Measurements from ENCODE around the gene UBA1.
A peak's percentile ranks its signal among the peaks of the same experiment; 100 is the strongest.

Gene UBA1

DNA sequence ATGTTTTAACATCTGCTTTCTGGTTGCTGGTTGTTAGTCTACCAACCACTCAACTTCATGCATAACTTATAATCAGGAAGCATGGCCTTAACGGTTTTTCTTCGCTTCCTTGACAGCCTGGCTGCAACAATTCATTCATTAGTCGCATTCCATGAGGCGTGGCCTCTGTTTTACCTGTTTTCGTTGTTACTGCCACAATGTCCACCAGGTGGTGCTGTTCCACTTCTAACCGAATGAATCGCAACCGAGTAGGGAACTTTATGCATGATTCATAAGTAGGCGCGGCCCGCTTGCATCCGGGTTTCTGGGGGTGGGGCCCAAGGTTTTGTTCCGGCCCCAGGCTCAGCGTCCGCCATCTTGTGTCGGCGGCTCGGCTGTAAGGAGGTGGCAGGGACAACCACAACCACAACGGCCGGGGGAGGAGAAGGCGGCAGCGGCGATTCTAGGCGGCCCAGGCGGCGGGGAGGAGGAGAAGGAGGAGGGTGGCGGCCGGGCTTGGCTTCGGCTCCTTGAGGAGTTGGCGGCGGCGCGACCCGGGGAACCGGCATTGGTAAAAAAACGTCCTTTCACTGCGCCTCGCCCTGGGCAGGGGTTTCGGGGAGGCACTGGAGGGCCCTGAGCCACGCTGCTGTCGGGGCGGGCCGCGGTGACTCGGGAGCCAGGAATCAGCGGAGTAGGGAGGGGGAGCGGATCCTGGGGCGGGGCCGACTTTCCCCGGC, at the start of gene UBA1:
TSS of gene UBA1 (plus strand) at position 355 of the 719 bp plus-strand sequence. CDS start 4,974 bp downstream, outside the sequence.
- DNase-seq (ENCODE audit: low read depth): peak; percentile 87

GRCh38 chrX:47143894-47144625, 49.6 kb upstream of the UBA1 start:
- peak; percentile 6 for DNase-seq (ENCODE audit: low read depth)

DNA sequence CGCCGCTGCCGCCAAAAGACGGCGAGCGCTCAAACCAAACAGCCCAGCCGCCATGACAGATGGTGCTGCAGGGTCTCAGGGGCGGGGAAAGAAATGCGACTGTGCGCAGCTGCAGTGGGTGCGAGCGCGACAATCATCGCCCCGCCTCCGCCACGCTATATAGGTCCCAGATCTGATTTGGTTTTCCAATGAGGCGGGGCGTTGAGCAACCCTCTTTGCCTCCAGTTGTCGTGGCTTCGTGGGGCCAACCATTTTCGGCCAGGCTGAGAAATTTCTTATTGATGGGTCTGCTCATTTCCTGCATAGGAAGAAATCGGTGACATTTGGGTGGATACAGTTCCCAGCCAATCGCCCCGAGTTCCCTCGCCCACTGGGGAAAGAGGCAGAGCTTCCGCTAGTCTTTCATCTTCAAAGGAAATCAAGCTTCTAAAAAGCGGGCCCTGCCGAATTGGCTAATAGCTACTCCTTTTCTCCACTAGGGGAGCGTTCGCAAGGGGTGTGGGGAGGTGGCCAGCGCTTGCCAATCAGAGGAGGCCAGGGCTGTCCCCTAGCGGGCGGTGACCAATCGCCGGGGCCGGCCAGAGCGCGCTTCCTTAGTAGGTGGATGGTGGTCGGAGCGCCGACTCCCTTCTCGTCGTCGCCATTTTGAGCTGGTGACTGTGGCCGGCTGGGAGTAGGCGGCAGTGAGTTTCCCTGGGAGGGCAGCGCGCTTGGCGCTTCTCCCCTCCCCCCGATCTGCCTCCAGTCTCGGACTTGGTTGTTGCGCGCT, 48.8 kb upstream of the UBA1 start, which contains the start of the genes NDUFB11 and RBM10:
TSS of gene NDUFB11 (minus strand) at position 77 of the 769 bp plus-strand sequence. CDS start at position 54, 23 bp downstream.
TSS of gene RBM10 (plus strand) at position 596 of the 769 bp plus-strand sequence. CDS start 2,261 bp downstream, outside the sequence.
- DNase-seq (ENCODE audit: low read depth): peak; percentile 83

GRCh38 chrX:47145395-47146120, 48.1 kb upstream of the UBA1 start:
- no peak for DNase-seq (ENCODE audit: low read depth)

GRCh38 chrX:47146121-47146935, 47.3 kb upstream of the UBA1 start:
- DNase-seq (ENCODE audit: low read depth): no peak

DNA sequence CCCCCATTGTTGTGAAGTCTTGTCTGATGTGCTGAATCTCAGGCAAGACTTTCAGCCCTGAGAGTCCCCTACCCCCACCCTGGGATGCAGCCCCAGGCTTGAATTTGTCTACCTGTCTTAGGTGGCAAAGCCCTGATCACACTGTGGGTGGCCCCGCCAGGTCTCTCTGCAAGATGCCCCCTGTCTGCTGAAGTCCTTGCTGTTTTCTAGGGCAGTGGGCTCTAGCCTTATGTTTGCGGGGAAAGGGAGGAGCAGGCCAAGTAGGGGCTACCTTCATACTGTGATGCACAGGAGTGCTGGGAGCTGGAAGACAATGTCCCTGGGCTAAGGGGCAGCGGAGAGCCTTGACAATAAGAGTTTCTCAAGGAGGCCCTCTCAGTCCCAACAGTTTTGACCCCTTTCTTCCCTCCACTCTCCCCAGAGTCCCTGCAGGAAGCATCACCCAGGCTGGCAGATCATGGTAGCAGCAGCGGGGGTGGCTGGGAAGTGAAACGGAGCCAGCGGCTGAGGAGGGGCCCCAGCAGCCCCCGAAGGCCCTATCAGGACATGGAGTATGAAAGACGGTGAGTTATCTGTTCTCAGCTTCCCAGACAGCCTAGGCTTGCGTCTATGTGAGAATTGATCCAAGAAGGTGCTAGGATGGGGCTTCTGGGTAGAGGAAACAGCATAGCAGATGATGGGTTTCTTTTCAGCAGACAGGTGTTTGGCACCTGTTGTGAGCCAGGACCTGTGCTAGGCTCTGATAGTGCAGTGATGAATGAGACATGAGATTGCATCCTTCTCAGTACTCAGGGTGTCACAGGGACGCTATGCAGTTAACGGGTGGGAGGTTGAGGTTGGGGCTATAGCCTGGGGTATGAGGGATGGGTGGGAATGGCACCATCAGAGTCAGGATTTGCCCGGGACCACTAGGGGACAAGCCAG, 46.4 kb upstream of the UBA1 start:
- no peak for DNase-seq (ENCODE audit: low read depth)

GRCh38 chrX:47148946-47149345, 44.7 kb upstream of the UBA1 start:
- no peak for DNase-seq (ENCODE audit: low read depth)

DNA sequence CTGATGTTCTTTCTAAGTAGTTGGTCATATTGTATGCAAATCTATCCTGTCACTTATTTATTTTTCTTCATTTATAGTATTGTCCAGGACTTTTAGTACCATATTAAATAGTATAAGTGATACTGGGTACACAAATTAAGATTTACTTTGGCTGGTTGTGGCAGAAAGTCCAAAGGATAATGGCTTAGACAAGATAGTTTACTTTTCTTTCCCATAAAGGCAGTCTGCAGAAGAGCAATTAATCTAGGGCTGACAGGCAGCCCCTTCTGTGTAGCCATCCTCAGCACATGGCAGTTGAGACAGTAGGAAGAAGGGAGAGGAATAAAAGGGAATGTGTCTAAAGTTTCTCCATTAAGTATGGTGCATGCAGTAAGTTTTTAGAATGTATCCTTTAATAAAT, 42.2 kb upstream of the UBA1 start:
- DNase-seq (ENCODE audit: low read depth): no peak

GRCh38 chrX:47156611-47157520, 36.8 kb upstream of the UBA1 start:
- DNase-seq (ENCODE audit: low read depth): no peak

DNA sequence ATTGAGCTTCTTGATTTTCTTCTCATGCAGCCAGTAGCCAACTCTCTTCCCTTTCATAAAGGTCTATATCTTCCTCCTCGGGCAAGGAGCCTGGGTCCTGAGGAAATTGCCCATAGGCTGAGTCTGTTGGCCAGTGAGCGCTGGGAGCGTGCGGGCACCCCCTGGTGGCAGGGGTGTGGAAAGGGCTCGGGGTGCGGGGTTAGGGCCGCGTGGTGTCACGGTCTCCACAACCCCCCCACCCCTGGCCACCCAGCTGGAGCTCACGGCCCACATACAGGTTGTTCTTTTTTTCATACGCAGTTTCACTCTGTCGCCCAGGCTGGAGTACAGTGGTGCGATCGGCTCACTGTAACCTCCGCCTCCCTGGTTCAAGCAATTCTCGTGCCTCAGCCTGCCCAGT, 35.5 kb upstream of the UBA1 start:
- no peak for DNase-seq (ENCODE audit: low read depth)

- no peak for DNase-seq (ENCODE audit: low read depth)
These were observed 34.8 kb upstream of the UBA1 start for GRCh38 chrX:47158781-47159180.

GRCh38 chrX:47160781-47161180, 32.8 kb upstream of the UBA1 start:
- no peak for DNase-seq (ENCODE audit: low read depth)

- no peak for DNase-seq (ENCODE audit: low read depth)
These were observed 30.6 kb upstream of the UBA1 start for GRCh38 chrX:47162927-47163583.

- DNase-seq (ENCODE audit: low read depth): no peak
These were observed 29.2 kb upstream of the UBA1 start for GRCh38 chrX:47164420-47164819.

GRCh38 chrX:47166126-47166525, 27.5 kb upstream of the UBA1 start:
- DNase-seq (ENCODE audit: low read depth): no peak

DNA sequence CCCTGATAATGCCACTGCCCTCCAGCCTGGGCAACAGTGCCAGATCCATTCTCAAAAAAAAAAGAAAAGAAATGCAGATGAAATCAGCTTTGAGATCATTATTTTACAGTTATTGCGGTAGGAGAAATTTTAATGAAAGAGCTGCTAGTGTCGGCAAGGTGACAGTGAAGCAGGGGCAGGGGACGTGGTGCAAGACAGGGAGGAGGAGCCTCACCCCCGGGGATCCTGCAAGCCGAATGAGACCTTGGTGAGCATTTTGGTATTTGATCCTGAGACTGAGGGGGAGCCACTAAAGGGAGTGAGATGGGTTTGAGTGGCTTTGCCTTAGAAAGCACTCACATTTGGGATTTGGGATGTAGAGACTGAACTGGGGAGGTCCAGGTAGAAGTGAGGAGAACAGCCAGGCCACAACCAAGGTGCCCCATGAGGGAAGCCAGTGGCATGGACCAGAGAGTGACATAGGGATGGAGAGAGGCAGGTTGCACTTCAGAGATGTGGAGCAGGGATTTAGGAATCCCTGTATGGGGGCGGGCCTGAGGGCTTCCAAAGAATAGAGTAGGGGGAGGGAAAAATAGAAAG, 25.0 kb upstream of the UBA1 start:
- no peak for DNase-seq (ENCODE audit: low read depth)

- no peak for DNase-seq (ENCODE audit: low read depth)
These were observed 24.4 kb upstream of the UBA1 start for GRCh38 chrX:47169273-47169672.

Measured in activated T-cell treated with anti-CD3 and anti-CD28 coated beads for 24 hours (primary cell).